RPMI7951 (cell line): Measurements from ENCODE around the gene ADH5. TPM values are rescaled to one million over a fixed set of nuclear protein-coding genes. Genes with fewer than 3 reads are reported as not detected.
"Not testable (repeated sequence)": the region's sequence is repeated elsewhere in the genome, so short reads cannot be mapped to it uniquely, and the experiment has no call there.

Experiments
- DNase-seq: peaks from one replicate; pipeline ENCODE4 v3.0.0-alpha.2; 2012; ENCODE audit warnings: low read depth
- total RNA-seq: library from RNA; depleted of rRNA; stranded (reverse); fragments of >200 nt; shearing (Covaris generic); gene quantifications from 2 replicates; pipeline ENCODE4 v1.2.3, GENCODE V29; 2014; rRNA removed

ADH5 gene
- total RNA-seq, 1 experiment from 2014 or later = 165 TPM

- DNase-seq = no peak
These were observed 58.7 kb downstream of the ADH5 start for GRCh38 chr4:99029852-99030251.

GRCh38 chr4:99029018-99029735, 59.4 kb downstream of the ADH5 start:
- DNase-seq = no peak

GRCh38 chr4:99028187-99028586, 60.4 kb downstream of the ADH5 start:
- peak; percentile 36 for DNase-seq

- DNase-seq = no peak
These were observed 61.3 kb downstream of the ADH5 start for GRCh38 chr4:99027304-99027703.

- no peak for DNase-seq
These were observed 63.1 kb downstream of the ADH5 start for GRCh38 chr4:99025506-99025905.

- no peak for DNase-seq
These were observed 63.9 kb downstream of the ADH5 start for GRCh38 chr4:99024481-99025275.

- not testable (repeated sequence) for DNase-seq
These were observed 64.8 kb downstream of the ADH5 start for GRCh38 chr4:99023800-99024251.

GRCh38 chr4:99022566-99022965, 66.0 kb downstream of the ADH5 start:
- no peak for DNase-seq

- no peak for DNase-seq
These were observed 67.2 kb downstream of the ADH5 start for GRCh38 chr4:99021386-99021785.

Other genes with a start within 250 kb of the ADH5 start
- gene EIF4E, start 159.7 kb downstream of the ADH5 start, total RNA-seq = 194 and 210 TPM in 2 replicates
- gene METAP1, start 93.1 kb downstream of the ADH5 start, total RNA-seq = 46.3 and 58.8 TPM in 2 replicates
- not detected in 2 replicates for gene ADH4, start 55.5 kb upstream of the ADH5 start, total RNA-seq
- not detected in 2 replicates for gene ADH6, start 130.5 kb upstream of the ADH5 start, total RNA-seq
- not detected in 2 replicates for gene ADH1A, start 202.2 kb upstream of the ADH5 start, total RNA-seq
- gene ADH1B, start 232.6 kb upstream of the ADH5 start, total RNA-seq = not detected in 2 replicates